Glutamatergic neuron (in vitro differentiated cells): ENCODE measurements around the gene AGTR1. TPM values are rescaled to one million over a fixed set of nuclear protein-coding genes. Genes with fewer than 3 reads are reported as not detected.
A peak's percentile ranks its signal among the peaks of the same experiment; 100 is the strongest.
"Not testable (repeated sequence)": the region's sequence is repeated elsewhere in the genome, so short reads cannot be mapped to it uniquely, and the experiment has no call there.

Experiments
- DNase-seq: peaks from one replicate; pipeline ENCODE4 v3.0.0; 2022
- H3K27ac Mint-ChIP-seq: one replicate; pipeline ENCODE4 v1.8.0; 2020; ENCODE audit warnings: mild to moderate bottlenecking, mixed read lengths, inconsistent platforms; ENCODE audit not compliant: unreplicated experiment
- H3K27me3 Mint-ChIP-seq: one replicate; pipeline ENCODE4 v1.8.0; 2020; ENCODE audit warnings: mild to moderate bottlenecking, moderate library complexity, mixed read lengths, inconsistent platforms; ENCODE audit not compliant: unreplicated experiment
- H3K36me3 Mint-ChIP-seq: one replicate; pipeline ENCODE4 v1.8.0; 2020; ENCODE audit warnings: mild to moderate bottlenecking, mixed read lengths, inconsistent platforms; ENCODE audit not compliant: unreplicated experiment
- H3K4me1 Mint-ChIP-seq: one replicate; pipeline ENCODE4 v1.8.0; 2020; ENCODE audit warnings: mild to moderate bottlenecking, low read depth, mixed read lengths, inconsistent platforms; ENCODE audit not compliant: unreplicated experiment
- H3K4me3 Mint-ChIP-seq: one replicate; pipeline ENCODE4 v1.8.0; 2020; ENCODE audit warnings: mild to moderate bottlenecking, mixed read lengths, inconsistent platforms; ENCODE audit not compliant: unreplicated experiment
- H3K9me3 Mint-ChIP-seq: one replicate; pipeline ENCODE4 v1.8.0; 2020; ENCODE audit warnings: mild to moderate bottlenecking, moderate library complexity, mixed read lengths, inconsistent platforms; ENCODE audit not compliant: unreplicated experiment
- CTCF ChIP-seq: fragments of 200-600 bp; sonication (generic); IDR thresholded peaks from one replicate; pipeline ENCODE4 v1.5.0; 2021; ENCODE audit not compliant: partially characterized antibody, unreplicated experiment
- total RNA-seq: library from RNA; stranded (reverse); fragmentation: NEBNext Ultra II Directional; extraction: Animal tissue kit (Norgen Biotek cat#: 25700); gene quantifications from one replicate; pipeline ENCODE4 v1.2.1, GENCODE V29; 2021; ENCODE audit not compliant: unreplicated experiment

AGTR1 gene
- total RNA-seq, 1 donor from 2014 or later, result not detected

DNA sequence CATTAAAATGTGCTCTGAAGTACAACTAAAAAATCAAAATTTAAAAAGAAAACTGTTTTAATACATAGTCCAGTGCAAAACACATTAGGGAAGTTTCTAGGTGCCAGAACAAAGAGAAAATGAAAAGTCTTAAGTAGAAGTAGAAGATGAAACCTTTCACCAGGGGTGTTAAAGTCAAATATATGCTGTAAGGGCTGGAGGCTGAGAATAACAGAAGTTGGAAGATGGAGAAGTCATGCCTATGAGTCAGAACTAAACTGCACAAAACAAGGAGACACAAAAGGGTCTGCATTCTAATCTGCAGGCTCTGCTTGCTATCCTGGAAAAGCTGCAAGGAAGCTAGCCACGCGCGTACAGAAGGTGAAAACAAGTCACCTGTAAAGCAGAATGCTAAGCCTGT is 81.2 kb downstream of the AGTR1 start:
- no peak for DNase-seq
- no peak overlapping the region for H3K27ac Mint-ChIP-seq
- H3K36me3 Mint-ChIP-seq, result no peaks in the 10 kb centered on the region
- H3K27me3 Mint-ChIP-seq, result no peaks in the 10 kb centered on the region
- TF ChIP-seq CTCF, result no peak
- H3K4me1 Mint-ChIP-seq, result no peaks in the 10 kb centered on the region
- H3K4me3 Mint-ChIP-seq, result no peak overlapping the region
- H3K9me3 Mint-ChIP-seq, result no peaks in the 10 kb centered on the region

DNA sequence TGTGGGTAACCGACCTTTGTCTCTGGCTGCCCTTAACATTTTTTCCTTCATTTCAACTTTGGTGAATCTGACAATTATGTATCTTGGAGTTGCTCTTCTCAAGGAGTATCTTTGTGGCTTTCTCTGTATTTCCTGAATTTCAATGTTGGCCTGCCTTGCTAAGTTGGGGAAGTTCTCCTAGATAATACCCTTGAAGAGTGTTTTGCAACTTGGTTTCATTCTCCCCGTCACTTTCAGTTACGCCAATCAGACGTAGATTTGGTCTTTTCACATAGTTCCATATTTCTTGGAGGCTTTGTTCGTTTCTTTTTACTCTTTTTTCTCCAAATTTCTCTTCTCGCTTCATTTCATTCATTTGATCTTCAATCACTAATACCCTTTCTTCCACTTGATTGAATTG is 87.3 kb downstream of the AGTR1 start:
- H3K27me3 Mint-ChIP-seq, H3K36me3 Mint-ChIP-seq, H3K4me3 Mint-ChIP-seq, H3K9me3 Mint-ChIP-seq, DNase-seq: not testable (repeated sequence)
- Mint-ChIP-seq H3K27ac (peak overlapping the region; percentile 24), H3K4me1 (peaks cover 14% of the 10 kb centered on the region)

GRCh38 chr3:148786159-148786558 is 88.5 kb downstream of the AGTR1 start:
- H3K9me3 Mint-ChIP-seq, DNase-seq, H3K4me3 Mint-ChIP-seq, H3K27ac Mint-ChIP-seq, H3K36me3 Mint-ChIP-seq, H3K27me3 Mint-ChIP-seq: not testable (repeated sequence)
- peaks cover 25% of the 10 kb centered on the region for H3K4me1 Mint-ChIP-seq

DNA sequence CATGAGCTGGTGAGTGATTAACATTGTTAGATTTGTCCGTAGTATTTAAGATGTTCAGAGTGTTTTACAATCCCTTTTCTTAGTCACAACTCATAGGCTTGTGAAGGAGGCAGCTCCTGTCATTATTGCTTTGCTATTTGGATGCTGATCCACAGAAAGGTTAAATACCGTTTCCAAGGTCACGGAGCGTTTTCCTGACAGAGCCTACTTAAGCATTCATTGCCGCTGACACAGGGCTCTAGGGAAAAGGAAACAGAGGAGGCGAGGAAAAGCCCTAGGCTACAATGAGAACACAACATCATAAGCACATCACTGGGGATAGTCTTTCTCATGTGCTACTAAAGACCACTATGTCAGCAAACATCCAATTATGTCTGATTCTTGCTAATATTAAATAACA is 91.4 kb downstream of the AGTR1 start:
- peak overlapping the region; percentile 82 for H3K27ac Mint-ChIP-seq

DNA sequence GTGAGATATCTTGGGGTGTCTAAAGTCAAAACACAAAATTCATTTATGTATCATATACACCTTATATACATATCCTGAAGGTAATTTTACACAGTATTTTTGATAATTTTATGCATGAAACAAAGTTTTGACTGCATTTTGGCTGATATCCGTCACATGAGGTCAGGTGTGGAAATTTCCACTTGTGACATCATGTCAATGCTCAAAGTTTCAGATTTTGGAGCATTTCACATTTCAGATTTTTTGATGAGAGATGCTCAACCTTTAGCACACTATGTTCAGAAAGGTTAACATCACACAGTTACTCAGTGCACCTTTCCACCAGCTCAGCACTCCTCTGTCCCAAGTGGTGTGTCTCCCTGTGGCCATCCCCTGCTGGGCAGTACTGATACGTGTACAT is 92.2 kb downstream of the AGTR1 start:
- Mint-ChIP-seq H3K4me3 (no peak overlapping the region), H3K27me3 (peaks cover 2% of the 10 kb centered on the region), H3K36me3 (no peaks in the 10 kb centered on the region), H3K9me3 (no peaks in the 10 kb centered on the region), H3K27ac (no peak overlapping the region), H3K4me1 (peaks cover 39% of the 10 kb centered on the region)
- no peak for TF ChIP-seq CTCF
- no peak for DNase-seq

More for the DNA sequence above, 91.4 kb downstream of the AGTR1 start:
- peak; percentile 35 for DNase-seq
- Mint-ChIP-seq H3K4me3 (peak overlapping the region; percentile 65), H3K27me3 (peaks cover 2% of the 10 kb centered on the region), H3K4me1 (peaks cover 39% of the 10 kb centered on the region), H3K9me3 (peaks cover 4% of the 10 kb centered on the region), H3K36me3 (no peaks in the 10 kb centered on the region)
- no peak for TF ChIP-seq CTCF

DNA sequence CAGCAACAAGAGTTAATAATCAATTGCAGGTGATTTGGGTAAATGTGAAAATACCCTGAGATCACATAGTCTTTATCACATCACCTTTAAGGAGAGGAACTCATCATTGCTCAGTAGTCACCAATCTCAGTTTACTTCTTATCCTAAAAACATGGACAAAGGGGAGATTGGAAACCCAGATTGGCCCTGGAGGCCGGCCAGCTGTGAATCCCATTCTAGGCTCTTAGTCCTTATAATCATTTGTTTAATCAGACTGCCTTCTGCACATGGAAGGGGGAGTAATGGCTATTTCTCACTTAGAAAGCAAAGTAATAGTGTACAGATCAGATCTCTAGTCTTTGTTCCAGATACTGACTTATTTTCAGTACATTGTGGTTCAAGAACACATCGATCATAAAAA is 92.7 kb downstream of the AGTR1 start:
- peaks cover 4% of the 10 kb centered on the region for H3K27me3 Mint-ChIP-seq
- H3K27ac Mint-ChIP-seq, result no peak overlapping the region
- no peak for DNase-seq
- TF ChIP-seq CTCF, result no peak
- H3K4me3 Mint-ChIP-seq, result no peak overlapping the region
- peaks cover 39% of the 10 kb centered on the region for H3K4me1 Mint-ChIP-seq
- H3K9me3 Mint-ChIP-seq, result no peaks in the 10 kb centered on the region
- no peaks in the 10 kb centered on the region for H3K36me3 Mint-ChIP-seq
